HG02884 (cell line): ENCODE results near the gene NEURL2.
"Not testable (repeated sequence)": the region's sequence is repeated elsewhere in the genome, so short reads cannot be mapped to it uniquely, and the experiment has no call there.

Experiments
- ATAC-seq: cut with Tn5 transposase; IDR thresholded peaks from one replicate; pipeline ENCODE4 v1.9.1; 2021; ENCODE audit warnings: mild to moderate bottlenecking, moderate library complexity; ENCODE audit not compliant: unreplicated experiment

Gene NEURL2

GRCh38 chr20:45901332-45901731 is 10.3 kb upstream of the NEURL2 start:
- not testable (repeated sequence) for ATAC-seq

- no peak for ATAC-seq
These were observed 8.2 kb upstream of the NEURL2 start for GRCh38 chr20:45899046-45899835.

GRCh38 chr20:45898285-45898684 is 7.3 kb upstream of the NEURL2 start:
- no peak for ATAC-seq

GRCh38 chr20:45897692-45898091 is 6.7 kb upstream of the NEURL2 start:
- ATAC-seq = no peak

GRCh38 chr20:45897289-45897688 is 6.3 kb upstream of the NEURL2 start:
- ATAC-seq = no peak

- ATAC-seq = no peak
These were observed 5.7 kb upstream of the NEURL2 start for GRCh38 chr20:45896641-45897161.

- ATAC-seq = no peak
These were observed 3.8 kb upstream of the NEURL2 start for GRCh38 chr20:45894797-45895196.

- no peak for ATAC-seq
These were observed 2.8 kb upstream of the NEURL2 start for GRCh38 chr20:45893831-45894230.

- ATAC-seq = no peak
These were observed 2.0 kb upstream of the NEURL2 start for GRCh38 chr20:45892828-45893500.

GRCh38 chr20:45892049-45892825 is 1.2 kb upstream of the NEURL2 start:
- ATAC-seq = no peak

- no peak for ATAC-seq
These were observed 677 bp downstream of the NEURL2 start for GRCh38 chr20:45890077-45890984.

GRCh38 chr20:45888681-45889080 is 2.3 kb downstream of the NEURL2 start:
- ATAC-seq = no peak

GRCh38 chr20:45887346-45887715 is 3.7 kb downstream of the NEURL2 start, which contains the start of gene SPATA25:
SPATA25 (minus strand) TSS chr20:45887622; CDS start chr20:45887590, 32 bp downstream.
- no peak for ATAC-seq

GRCh38 chr20:45886590-45887345 is 4.2 kb downstream of the NEURL2 start:
- no peak for ATAC-seq

- no peak for ATAC-seq
These were observed 7.9 kb downstream of the NEURL2 start for GRCh38 chr20:45883100-45883469.

- ATAC-seq = no peak
These were observed 8.4 kb downstream of the NEURL2 start for GRCh38 chr20:45882469-45883099.

- peak; percentile 95 for ATAC-seq
These were observed 9.8 kb downstream of the NEURL2 start, which contains the start of gene ZSWIM1 for GRCh38 chr20:45880988-45881788. ZSWIM1 (plus strand) TSS chr20:45881227; CDS start chr20:45882593, 1,366 bp downstream.

- ATAC-seq = no peak
These were observed 12.8 kb downstream of the NEURL2 start for GRCh38 chr20:45878076-45878761.
